GM11168 (cell line): Measurements from ENCODE around the gene ZNF439.
"Not testable (repeated sequence)": the region's sequence is repeated elsewhere in the genome, so short reads cannot be mapped to it uniquely, and the experiment has no call there.

ENCODE experiments used
- in situ Hi-C: fragments of 300-500 bp; cut with MboI; formaldehyde crosslinking; loops from one replicate; pipeline ENCODE4 v1.12.0; 2022; ENCODE audit warnings: low sequenced_read_pairs; ENCODE audit not compliant: unreplicated experiment

Gene ZNF439

GRCh38 chr19:11867766-11868165, 19.2 kb downstream of the ZNF439 start:
- in situ Hi-C loops, result not testable (repeated sequence)

- in situ Hi-C loops, result no loop called here
These were observed 19.7 kb downstream of the ZNF439 start for GRCh38 chr19:11868188-11868587.

GRCh38 chr19:11872624-11873023, 24.1 kb downstream of the ZNF439 start:
- in situ Hi-C loops, result no loop called here

GRCh38 chr19:11873762-11874161, 25.2 kb downstream of the ZNF439 start:
- in situ Hi-C loops, result no loop called here

GRCh38 chr19:11879687-11880266, 31.3 kb downstream of the ZNF439 start:
- in situ Hi-C loops, result not testable (repeated sequence)

GRCh38 chr19:11880598-11880997, 32.1 kb downstream of the ZNF439 start:
- in situ Hi-C loops, result no loop called here

- in situ Hi-C loops, result no loop called here
These were observed 32.8 kb downstream of the ZNF439 start for GRCh38 chr19:11881151-11881800.

- in situ Hi-C loops, result no loop called here
These were observed 34.1 kb downstream of the ZNF439 start for GRCh38 chr19:11882606-11883005.

- in situ Hi-C loops, result no loop called here
These were observed 38.7 kb downstream of the ZNF439 start for GRCh38 chr19:11887234-11887610.

- in situ Hi-C loops, result no loop called here
These were observed 39.3 kb downstream of the ZNF439 start, which contains the start of gene ZNF69 for GRCh38 chr19:11887611-11888531. TSS of gene ZNF69 (plus strand) at chr19:11887782. CDS start at chr19:11887924, 142 bp downstream.

GRCh38 chr19:11889901-11890300, 41.4 kb downstream of the ZNF439 start:
- in situ Hi-C loops, result not testable (repeated sequence)

GRCh38 chr19:11890634-11891033, 42.1 kb downstream of the ZNF439 start:
- in situ Hi-C loops, result no loop called here

- in situ Hi-C loops, result no loop called here
These were observed 46.3 kb downstream of the ZNF439 start for GRCh38 chr19:11894851-11895250.

- in situ Hi-C loops, result no loop called here
These were observed 53.7 kb downstream of the ZNF439 start for GRCh38 chr19:11902228-11902627.

GRCh38 chr19:11905928-11906327, 57.4 kb downstream of the ZNF439 start:
- in situ Hi-C loops, result no loop called here

GRCh38 chr19:11911937-11912336, 63.4 kb downstream of the ZNF439 start:
- in situ Hi-C loops, result not testable (repeated sequence)

GRCh38 chr19:11914417-11915051, 66.0 kb downstream of the ZNF439 start:
- in situ Hi-C loops, result not testable (repeated sequence)
